CD4-positive, alpha-beta memory T cell (primary cell): ENCODE data around the gene INPP5B. TPM values are rescaled to one million over a fixed set of nuclear protein-coding genes. Genes with fewer than 3 reads are reported as not detected.

ENCODE experiments used
- CTCF ChIA-PET: fragments of 350-600 bp; sonication (Branson Sonifier 250); formaldehyde crosslinking; loops from one replicate; lab custom pipeline; 2021; ENCODE audit warnings: inconsistent platforms; ENCODE audit not compliant: partially characterized antibody; lab: Charles Lee
- POLR2A ChIA-PET: fragments of 350-600 bp; sonication (Branson Sonifier 250); formaldehyde crosslinking; loops from one replicate; lab custom pipeline; 2021; ENCODE audit not compliant: partially characterized antibody; lab: Charles Lee
- DNase-seq, 5 donors: peaks; one replicate each; pipeline versions ENCODE4 v3.0.0 to v3.0.0-alpha.2; 2020 to 2022; ENCODE audit warnings: mixed read lengths in 1 of 5
- H3K27ac ChIP-seq: one replicate; pipeline ENCODE4 v1.7.0; 2013; ENCODE audit warnings: low read depth, low read length
- H3K27me3 ChIP-seq: 2 replicates; pipeline ENCODE4 v1.7.0; 2013; ENCODE audit warnings: mild to moderate bottlenecking, low read length, moderate library complexity; ENCODE audit not compliant: insufficient read depth
- H3K36me3 ChIP-seq: 2 replicates; pipeline ENCODE4 v1.7.0; 2013; ENCODE audit warnings: mild to moderate bottlenecking, low read length, moderate library complexity; ENCODE audit not compliant: insufficient read depth
- H3K4me1 ChIP-seq: 2 replicates; pipeline ENCODE4 v1.7.0; 2013; ENCODE audit warnings: mild to moderate bottlenecking, low read length, moderate library complexity; ENCODE audit not compliant: insufficient read depth
- H3K4me3 ChIP-seq, 2 donors: one replicate each; pipeline ENCODE4 v1.7.0; 2013; ENCODE audit warnings: low read length in 2 of 2, mild to moderate bottlenecking in 1 of 2
- H3K9me3 ChIP-seq, 2 donors: one replicate each; pipeline ENCODE4 v1.7.0; 2013; ENCODE audit warnings: low read length in 2 of 2, control low read depth in 1 of 2; ENCODE audit not compliant: control insufficient read depth in 1 of 2
- H3K27ac Mint-ChIP-seq, 7 donors: one replicate each; pipeline ENCODE4 v1.8.0; 2020 to 2021; ENCODE audit warnings: mixed read lengths in 7 of 7, mild to moderate bottlenecking in 6 of 7, inconsistent platforms in 3 of 7, moderate library complexity in 3 of 7
- H3K27me3 Mint-ChIP-seq, 2 donors: one replicate each; pipeline ENCODE4 v1.8.0; 2020 to 2021; ENCODE audit warnings: mixed read lengths in 2 of 2
- H3K36me3 Mint-ChIP-seq, 2 donors: one replicate each; pipeline ENCODE4 v1.8.0; 2020 to 2021; ENCODE audit warnings: mixed read lengths in 2 of 2, inconsistent platforms in 1 of 2, mild to moderate bottlenecking in 1 of 2
- H3K4me1 Mint-ChIP-seq, 4 donors: one replicate each; pipeline ENCODE4 v1.8.0; 2020 to 2021; ENCODE audit warnings: mixed read lengths in 4 of 4, mild to moderate bottlenecking in 1 of 4
- H3K4me3 Mint-ChIP-seq, 8 donors: one replicate each; pipeline ENCODE4 v1.8.0; 2020 to 2021; ENCODE audit warnings: mixed read lengths in 8 of 8, mild to moderate bottlenecking in 7 of 8, moderate library complexity in 6 of 8, inconsistent platforms in 3 of 8
- H3K9me3 Mint-ChIP-seq, 8 donors: one replicate each; pipeline ENCODE4 v1.8.0; 2020 to 2021; ENCODE audit warnings: mixed read lengths in 8 of 8, mild to moderate bottlenecking in 5 of 8, inconsistent platforms in 3 of 8, moderate library complexity in 1 of 8
- intact Hi-C: fragments of 100-400 bp; cut with micrococcal nuclease; formaldehyde crosslinking; loops from one replicate; pipeline ENCODE4 v1.15.1; 2023
- polyA plus RNA-seq, 2 donors: library from polyadenylated mRNA; unstranded; fragments of 300-500 nt; fragmentation: Illumina TruSeq; gene quantifications; one replicate each; pipeline ENCODE4 v1.2.3, GENCODE V29; 2021
- total RNA-seq, 2 experiments: library from RNA; stranded (reverse); gene quantifications; one replicate each; pipeline ENCODE4 v1.2.3, GENCODE V29; 2021

INPP5B gene
- total and polyA plus RNA-seq, 4 experiments from 2014 or later = 8.9 to 35.7 (median 26.2) TPM

DNA sequence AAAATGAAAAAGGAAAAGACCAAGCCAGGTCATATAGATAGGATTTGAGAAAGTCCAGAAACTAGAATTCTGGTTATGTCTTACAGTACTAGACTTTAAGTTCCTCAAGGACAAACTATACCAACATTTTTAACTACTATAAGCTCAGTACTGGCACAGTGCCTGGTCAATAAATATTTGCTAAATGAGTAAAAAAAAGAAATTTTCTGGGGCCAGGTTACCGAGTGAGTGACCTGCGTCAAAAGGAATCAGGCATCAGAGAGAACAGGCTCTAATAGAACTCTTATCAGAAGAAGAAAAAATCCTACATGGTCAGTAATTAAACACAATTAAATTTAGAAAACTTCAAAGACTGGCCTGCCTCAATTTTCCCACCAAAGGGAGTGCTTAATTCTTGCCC lies 115.0 kb downstream of the INPP5B start:
- Mint-ChIP-seq H3K4me3 (no peak overlapping the region), H3K27ac (no peak overlapping the region), H3K36me3 (peaks cover 48 to 70% of the 10 kb centered on the region in 2 donors), H3K4me1 (no peaks in the 10 kb centered on the region), H3K9me3 (no peaks in the 10 kb centered on the region), H3K27me3 (no peaks in the 10 kb centered on the region)
- no peaks in the 10 kb centered on the region for H3K27me3 ChIP-seq
- H3K36me3 ChIP-seq = peaks cover 40% of the 10 kb centered on the region
- ChIA-PET CTCF (no interaction called here), POLR2A (no interaction called here)
- no peak overlapping the region for H3K27ac ChIP-seq
- no peaks in the 10 kb centered on the region for H3K4me1 ChIP-seq
- intact Hi-C loops = no loop called here
- no peaks in the 10 kb centered on the region for H3K9me3 ChIP-seq
- no peak overlapping the region for H3K4me3 ChIP-seq
- DNase-seq = no peak

DNA sequence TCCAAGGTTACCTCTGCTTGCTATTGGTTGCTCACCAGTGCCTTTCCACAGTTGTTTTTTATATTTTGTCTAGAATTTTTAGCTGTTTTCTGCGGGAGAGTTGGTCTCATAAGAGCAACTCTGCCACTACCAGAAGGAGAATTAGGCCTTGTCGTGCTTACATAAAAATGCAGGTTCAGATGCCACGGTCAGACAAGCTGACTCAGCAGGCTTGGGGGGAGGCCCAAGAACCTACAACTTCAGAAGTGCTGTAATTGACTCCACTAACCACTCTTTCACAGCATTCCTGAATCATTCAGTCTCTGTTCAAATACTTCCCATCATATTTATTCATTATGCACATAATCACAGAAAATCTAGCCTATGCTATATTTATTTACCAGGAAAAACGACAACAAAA lies 115.7 kb downstream of the INPP5B start:
- Histone ChIP-seq H3K4me3 (no peak overlapping the region), H3K27ac (no peak overlapping the region), H3K4me1 (no peaks in the 10 kb centered on the region), H3K9me3 (no peaks in the 10 kb centered on the region), H3K27me3 (no peaks in the 10 kb centered on the region), H3K36me3 (peaks cover 38% of the 10 kb centered on the region)
- no peak for DNase-seq
- CTCF ChIA-PET = interaction anchor here (1.2 kb wide), 1 partner anchor 14 kb away, joined by 3 read pairs; no protein-coding TSS in a partner anchor
- Mint-ChIP-seq H3K36me3 (peaks cover 49 to 70% of the 10 kb centered on the region in 2 donors), H3K27me3 (no peaks in the 10 kb centered on the region), H3K4me1 (no peaks in the 10 kb centered on the region), H3K27ac (no peak overlapping the region), H3K9me3 (no peaks in the 10 kb centered on the region), H3K4me3 (no peak overlapping the region)
- intact Hi-C loops = no loop called here
- POLR2A ChIA-PET = no interaction called here

DNA sequence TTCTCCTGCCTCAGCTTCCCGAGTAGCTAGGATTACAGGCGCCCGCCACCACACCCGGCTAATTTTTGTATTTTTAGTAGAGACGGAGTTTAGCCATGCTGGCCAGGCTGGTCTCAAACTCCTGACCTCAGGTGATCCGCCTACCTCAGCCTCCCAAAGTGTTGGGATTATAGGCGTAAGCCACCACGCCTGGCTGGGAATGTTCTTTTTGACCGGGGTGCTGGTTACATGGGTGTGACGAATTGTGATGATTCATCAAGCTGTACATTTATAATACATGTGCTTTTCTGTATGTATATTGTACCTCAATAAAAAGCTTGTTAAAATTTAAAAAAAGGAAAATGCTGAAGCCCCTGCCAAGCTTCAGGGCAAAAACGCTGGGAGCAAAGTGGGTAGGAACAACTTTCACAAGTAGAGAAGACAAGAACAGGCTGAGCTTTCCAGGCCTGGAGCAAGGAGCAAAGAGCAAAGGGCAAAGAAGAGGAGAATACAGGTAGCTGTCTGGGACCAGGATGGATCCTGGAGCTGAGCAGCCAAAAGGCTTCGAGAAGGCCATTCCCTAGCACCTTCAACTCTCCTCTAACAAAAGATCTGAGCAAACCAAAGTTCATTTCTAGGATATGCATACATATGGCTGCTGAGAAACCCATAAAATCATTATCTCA lies 118.3 kb downstream of the INPP5B start:
- no peaks in the 10 kb centered on the region for H3K4me1 Mint-ChIP-seq
- ChIA-PET POLR2A (no interaction called here), CTCF (no interaction called here)

DNA sequence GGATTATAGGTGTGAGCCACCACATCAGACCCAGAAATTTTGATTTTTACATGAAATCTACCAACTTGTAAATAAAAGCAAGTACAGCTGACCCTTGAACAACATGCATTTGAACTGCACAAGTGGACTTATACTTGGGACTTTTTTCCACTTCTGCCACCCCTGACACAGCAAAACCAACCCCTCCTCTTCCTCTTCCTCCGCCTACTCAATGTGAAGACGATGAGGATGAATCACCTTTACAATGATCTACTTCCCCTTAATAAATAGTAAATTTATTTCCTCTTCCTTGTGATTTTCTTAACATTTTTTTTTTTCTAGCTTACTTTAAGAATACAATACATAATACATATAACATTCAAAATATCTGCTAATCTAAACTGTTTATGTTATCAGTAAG lies 121.3 kb downstream of the INPP5B start:
- Histone ChIP-seq H3K27ac (no peak overlapping the region), H3K4me3 (no peak overlapping the region), H3K36me3 (peaks cover 30% of the 10 kb centered on the region), H3K27me3 (no peaks in the 10 kb centered on the region), H3K4me1 (no peaks in the 10 kb centered on the region), H3K9me3 (no peaks in the 10 kb centered on the region)
- Mint-ChIP-seq H3K9me3 (no peaks in the 10 kb centered on the region), H3K27ac (peak overlapping the region in 5 of 7 donors; percentile 15 to 61 (median 52)), H3K36me3 (peaks cover 44 to 66% of the 10 kb centered on the region in 2 donors), H3K27me3 (no peaks in the 10 kb centered on the region), H3K4me1 (no peaks in the 10 kb centered on the region), H3K4me3 (no peak overlapping the region)
- ChIA-PET CTCF (interaction anchor here (1.2 kb wide), 1 partner anchor 14 kb away, joined by 3 read pairs; no protein-coding TSS in a partner anchor), POLR2A (no interaction called here)
- intact Hi-C loops = no loop called here
- no peak for DNase-seq

More for the DNA sequence above, 118.3 kb downstream of the INPP5B start:
- H3K36me3 ChIP-seq = peaks cover 23% of the 10 kb centered on the region
- H3K27ac Mint-ChIP-seq = peak overlapping the region in 1 of 7 donors; percentile 32
- no peak for DNase-seq
- H3K9me3 ChIP-seq = no peaks in the 10 kb centered on the region
- no peaks in the 10 kb centered on the region for H3K9me3 Mint-ChIP-seq
- peaks cover 41 to 64% of the 10 kb centered on the region in 2 donors for H3K36me3 Mint-ChIP-seq
- no peak overlapping the region for H3K4me3 Mint-ChIP-seq
- no peaks in the 10 kb centered on the region for H3K27me3 ChIP-seq
- intact Hi-C loops = no loop called here
- no peaks in the 10 kb centered on the region for H3K27me3 Mint-ChIP-seq
- no peak overlapping the region for H3K4me3 ChIP-seq
- H3K4me1 ChIP-seq = no peaks in the 10 kb centered on the region
- H3K27ac ChIP-seq = no peak overlapping the region

DNA sequence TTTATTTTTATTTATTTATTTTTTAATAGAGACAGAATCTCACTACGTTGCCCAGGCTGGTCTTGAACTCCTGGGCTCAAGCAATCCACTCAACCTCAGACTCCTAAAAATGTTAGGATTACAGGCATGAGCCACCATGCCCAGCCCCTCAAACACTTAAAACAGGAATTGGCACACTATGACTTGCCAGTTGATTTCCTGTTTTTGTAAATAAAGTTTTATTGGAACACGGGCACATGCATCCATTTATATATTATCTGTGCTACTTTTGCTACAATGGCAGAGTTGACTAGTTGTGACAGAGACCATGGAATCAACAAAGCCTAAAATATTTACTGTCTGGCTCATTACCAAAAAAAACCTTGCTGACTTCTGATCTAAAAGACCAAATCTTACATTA lies 122.9 kb downstream of the INPP5B start:
- H3K36me3 Mint-ChIP-seq = peaks cover 41 to 66% of the 10 kb centered on the region in 2 donors
- CTCF ChIA-PET = no interaction called here
- no peaks in the 10 kb centered on the region for H3K9me3 Mint-ChIP-seq

DNA sequence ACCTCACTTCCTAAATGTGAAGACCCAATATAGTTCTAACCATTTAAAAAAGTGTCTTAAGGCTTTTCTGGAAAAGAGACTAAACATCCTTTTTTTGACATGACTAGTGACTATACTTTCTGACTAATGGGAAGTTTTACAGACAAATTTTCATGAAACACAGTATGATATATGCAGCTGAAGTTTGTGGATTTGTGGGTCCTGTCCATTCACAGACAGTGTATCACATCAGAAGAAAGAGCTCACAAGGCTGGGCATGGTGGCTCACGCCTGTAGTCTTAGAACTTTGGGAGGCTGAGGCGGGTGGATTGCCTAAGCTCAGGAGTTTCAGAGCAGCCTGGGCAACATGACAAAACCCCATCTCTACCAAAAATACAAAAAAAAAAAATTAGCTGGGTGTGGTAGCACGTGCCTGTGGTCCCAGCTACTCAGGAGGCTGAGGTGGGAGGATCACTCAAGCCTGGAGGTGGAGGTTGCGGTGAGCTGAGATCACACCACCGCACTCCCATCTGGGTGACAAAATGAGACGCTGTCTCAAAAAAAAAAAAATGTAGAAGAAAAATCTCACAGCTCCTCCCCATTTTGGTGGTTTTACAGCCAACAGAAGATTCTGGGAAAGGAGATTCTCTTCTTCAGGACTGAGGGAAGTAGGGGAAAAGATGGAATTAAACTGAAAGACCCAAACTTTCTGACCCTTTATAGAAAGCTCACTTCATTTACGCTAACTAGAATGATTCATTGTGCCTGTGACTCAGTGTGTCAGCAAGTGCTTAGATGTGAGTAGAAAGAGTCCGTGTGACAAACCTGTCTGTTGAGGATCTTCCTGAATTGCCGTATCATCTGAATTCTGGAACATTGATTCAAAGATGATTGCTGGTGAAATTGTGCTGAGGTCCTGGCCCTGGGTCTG lies 123.7 kb downstream of the INPP5B start:
- intact Hi-C loops = no loop called here
- H3K9me3 ChIP-seq = no peaks in the 10 kb centered on the region
- H3K4me3 Mint-ChIP-seq = no peak overlapping the region
- H3K27ac Mint-ChIP-seq = peak overlapping the region in 1 of 7 donors; percentile 28
- H3K4me1 ChIP-seq = no peaks in the 10 kb centered on the region
- H3K36me3 Mint-ChIP-seq = peaks cover 38 to 65% of the 10 kb centered on the region in 2 donors
- H3K36me3 ChIP-seq = peaks cover 32% of the 10 kb centered on the region
- DNase-seq = no peak
- no peaks in the 10 kb centered on the region for H3K27me3 ChIP-seq
- POLR2A ChIA-PET = interaction anchor here (1.2 kb wide), 1 partner anchor 15 kb away, joined by 3 read pairs; the partner anchor contains the start of gene YRDC
- no peak overlapping the region for H3K4me3 ChIP-seq
- no peaks in the 10 kb centered on the region for H3K4me1 Mint-ChIP-seq
- CTCF ChIA-PET = interaction anchor here (0.9 to 2.6 kb wide), 2 partner anchors 11 to 37 kb away, joined by 4 to 9 read pairs; no protein-coding TSS in a partner anchor
- H3K27me3 Mint-ChIP-seq = no peaks in the 10 kb centered on the region
- H3K9me3 Mint-ChIP-seq = no peaks in the 10 kb centered on the region
- no peak overlapping the region for H3K27ac ChIP-seq

More for the DNA sequence above, 122.9 kb downstream of the INPP5B start:
- Histone ChIP-seq H3K27ac (no peak overlapping the region), H3K4me1 (no peaks in the 10 kb centered on the region), H3K36me3 (peaks cover 36% of the 10 kb centered on the region), H3K4me3 (no peak overlapping the region), H3K27me3 (no peaks in the 10 kb centered on the region), H3K9me3 (no peaks in the 10 kb centered on the region)
- intact Hi-C loops = no loop called here
- no peak for DNase-seq
- Mint-ChIP-seq H3K4me1 (no peaks in the 10 kb centered on the region), H3K27me3 (no peaks in the 10 kb centered on the region), H3K27ac (no peak overlapping the region), H3K4me3 (no peak overlapping the region)
- POLR2A ChIA-PET = no interaction called here

DNA sequence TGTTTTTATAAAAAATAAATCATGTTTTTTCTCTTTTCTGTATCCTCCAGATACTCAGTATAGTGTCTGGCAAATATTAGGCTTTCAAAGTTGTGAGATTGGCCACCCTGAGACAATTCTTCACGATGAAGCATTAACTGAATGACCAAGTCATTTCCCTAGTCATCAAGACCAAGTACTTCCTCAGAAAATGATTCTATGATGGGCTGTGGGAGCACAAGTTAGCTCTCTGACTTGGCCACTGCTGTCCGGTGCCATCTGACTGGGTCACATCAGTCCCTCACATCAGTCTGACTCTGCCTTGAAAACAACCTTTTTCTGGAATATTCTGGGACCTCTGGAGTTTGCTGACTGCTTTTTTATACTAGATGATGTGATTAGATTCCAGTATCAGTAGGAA lies 125.4 kb downstream of the INPP5B start:
- POLR2A ChIA-PET = no interaction called here
- CTCF ChIA-PET = interaction anchor here (2.6 kb wide), 1 partner anchor 9 kb away, joined by 9 read pairs; no protein-coding TSS in a partner anchor

More for the DNA sequence above, 125.4 kb downstream of the INPP5B start:
- H3K27me3 Mint-ChIP-seq = no peaks in the 10 kb centered on the region
- no peaks in the 10 kb centered on the region for H3K4me1 ChIP-seq
- H3K27me3 ChIP-seq = no peaks in the 10 kb centered on the region
- intact Hi-C loops = no loop called here
- H3K9me3 Mint-ChIP-seq = no peaks in the 10 kb centered on the region
- H3K27ac Mint-ChIP-seq = no peak overlapping the region
- peaks cover 39 to 65% of the 10 kb centered on the region in 2 donors for H3K36me3 Mint-ChIP-seq
- no peaks in the 10 kb centered on the region for H3K4me1 Mint-ChIP-seq
- H3K4me3 ChIP-seq = no peak overlapping the region
- no peak overlapping the region for H3K27ac ChIP-seq
- no peak for DNase-seq
- H3K4me3 Mint-ChIP-seq = no peak overlapping the region
- H3K36me3 ChIP-seq = peaks cover 44% of the 10 kb centered on the region
- H3K9me3 ChIP-seq = no peaks in the 10 kb centered on the region
